ENCODE measurements around the gene TXNDC8. TPM values are rescaled to one million over a fixed set of nuclear protein-coding genes. Genes with fewer than 3 reads are reported as not detected.

The TXNDC8 gene
- total and polyA plus RNA-seq, 2 of the 13 experiments (the other 11 are each of a cell fraction or from before 2014, with no cell fraction given): not detected

DNA sequence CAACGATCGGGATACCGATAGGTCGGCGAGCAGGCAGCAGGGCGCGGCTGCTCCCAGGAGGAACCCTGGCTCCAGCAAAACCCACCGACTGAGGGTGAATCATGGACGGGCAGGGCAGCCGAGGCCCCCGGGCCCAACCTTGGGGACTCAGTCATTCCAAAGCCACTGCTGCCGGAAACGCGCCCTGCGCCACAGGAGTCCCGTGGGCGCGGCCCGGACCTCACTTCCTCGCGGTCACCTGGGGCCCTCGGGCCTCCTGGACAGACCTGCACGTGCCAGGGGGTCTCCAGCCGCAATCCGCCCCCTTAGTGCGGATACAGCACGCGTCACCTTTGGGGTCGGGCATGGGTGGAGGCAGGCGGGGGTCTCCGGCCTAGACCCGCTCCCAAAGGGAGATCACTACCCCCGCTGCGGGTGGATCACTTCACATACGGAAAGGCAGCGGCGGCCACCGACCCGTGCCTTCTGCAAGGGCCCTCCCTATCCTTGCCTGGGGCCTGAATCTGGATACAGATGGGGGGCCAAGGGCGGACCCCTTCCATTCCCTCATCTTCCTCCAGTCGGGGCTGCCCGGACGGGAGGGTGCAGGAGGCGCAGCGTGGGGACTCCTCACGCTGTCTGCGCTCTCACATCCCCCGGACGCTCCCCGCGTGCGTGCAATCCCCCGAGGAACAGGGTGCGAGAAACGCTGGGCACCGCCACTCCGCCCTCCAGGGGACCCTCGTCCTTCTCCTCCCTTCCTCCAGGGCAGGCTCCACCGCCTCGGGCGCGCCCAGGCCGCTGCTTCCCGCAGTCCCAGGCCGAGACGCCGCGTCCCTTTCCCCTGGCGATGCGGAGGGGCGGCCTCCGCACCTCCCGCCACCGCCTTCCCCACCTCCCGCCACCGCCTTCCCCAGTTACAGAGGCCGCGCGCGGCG is 81.9 kb downstream of the TXNDC8 start (continued):
- TF ChIP-seq PBX3 (CRISPR knock-in tag; IDR thresholded peaks at IDR 0.05; ENCODE audit: borderline replicate concordance) (no peak), UBTF (CRISPR knock-in tag; IDR thresholded peaks at IDR 0.05) (peak; percentile 85), MEIS1 (CRISPR knock-in tag; IDR thresholded peaks at IDR 0.05; ENCODE audit: borderline replicate concordance) (0 out of 2 replicates have a peak, but pooled peaks have one; percentile 6), ZNF264 (CRISPR knock-in tag; IDR thresholded peaks at IDR 0.05) (peak; percentile 76; the same call in 1 of the 2 replicates), POGZ (CRISPR knock-in tag; IDR thresholded peaks at IDR 0.05) (peak; percentile 31), ZNF746 (CRISPR knock-in tag; IDR thresholded peaks at IDR 0.05) (no peak), KDM5B (CRISPR knock-in tag; IDR thresholded peaks at IDR 0.05; ENCODE audit: borderline replicate concordance) (peak; percentile 62; the same call in 1 of the 2 replicates), MTF2 (CRISPR knock-in tag; IDR thresholded peaks at IDR 0.05; ENCODE audit: borderline replicate concordance) (0 out of 2 replicates have a peak, but pooled peaks have one; percentile 37), ZFAT (CRISPR knock-in tag; conservative IDR thresholded peaks at IDR 0.05) (0 out of 2 replicates have a peak, but pooled peaks have one; percentile 69), GFI1 (CRISPR knock-in tag; IDR thresholded peaks at IDR 0.05; ENCODE audit: borderline replicate concordance) (peak; percentile 10; the same call in 1 of the 2 replicates), ZNF607 (CRISPR knock-in tag; IDR thresholded peaks at IDR 0.05; ENCODE audit: borderline replicate concordance) (peak; percentile 45), THYN1 (CRISPR knock-in tag; IDR thresholded peaks at IDR 0.05; ENCODE audit: borderline replicate concordance, low read depth) (no peak), DRAP1 (CRISPR knock-in tag; IDR thresholded peaks at IDR 0.05) (no peak), TAF1 (CRISPR knock-in tag; IDR thresholded peaks at IDR 0.05) (peak; percentile 22; the same call in 1 of the 2 replicates), ZBTB20 (CRISPR knock-in tag; IDR thresholded peaks at IDR 0.05; ENCODE audit: borderline replicate concordance, low read depth) (peak; percentile 59; the same call in 1 of the 2 replicates), ELF3 (CRISPR knock-in tag; IDR thresholded peaks at IDR 0.05) (0 out of 2 replicates have a peak, but pooled peaks have one; percentile 3)
- TF ChIP-seq, protein P1, sequence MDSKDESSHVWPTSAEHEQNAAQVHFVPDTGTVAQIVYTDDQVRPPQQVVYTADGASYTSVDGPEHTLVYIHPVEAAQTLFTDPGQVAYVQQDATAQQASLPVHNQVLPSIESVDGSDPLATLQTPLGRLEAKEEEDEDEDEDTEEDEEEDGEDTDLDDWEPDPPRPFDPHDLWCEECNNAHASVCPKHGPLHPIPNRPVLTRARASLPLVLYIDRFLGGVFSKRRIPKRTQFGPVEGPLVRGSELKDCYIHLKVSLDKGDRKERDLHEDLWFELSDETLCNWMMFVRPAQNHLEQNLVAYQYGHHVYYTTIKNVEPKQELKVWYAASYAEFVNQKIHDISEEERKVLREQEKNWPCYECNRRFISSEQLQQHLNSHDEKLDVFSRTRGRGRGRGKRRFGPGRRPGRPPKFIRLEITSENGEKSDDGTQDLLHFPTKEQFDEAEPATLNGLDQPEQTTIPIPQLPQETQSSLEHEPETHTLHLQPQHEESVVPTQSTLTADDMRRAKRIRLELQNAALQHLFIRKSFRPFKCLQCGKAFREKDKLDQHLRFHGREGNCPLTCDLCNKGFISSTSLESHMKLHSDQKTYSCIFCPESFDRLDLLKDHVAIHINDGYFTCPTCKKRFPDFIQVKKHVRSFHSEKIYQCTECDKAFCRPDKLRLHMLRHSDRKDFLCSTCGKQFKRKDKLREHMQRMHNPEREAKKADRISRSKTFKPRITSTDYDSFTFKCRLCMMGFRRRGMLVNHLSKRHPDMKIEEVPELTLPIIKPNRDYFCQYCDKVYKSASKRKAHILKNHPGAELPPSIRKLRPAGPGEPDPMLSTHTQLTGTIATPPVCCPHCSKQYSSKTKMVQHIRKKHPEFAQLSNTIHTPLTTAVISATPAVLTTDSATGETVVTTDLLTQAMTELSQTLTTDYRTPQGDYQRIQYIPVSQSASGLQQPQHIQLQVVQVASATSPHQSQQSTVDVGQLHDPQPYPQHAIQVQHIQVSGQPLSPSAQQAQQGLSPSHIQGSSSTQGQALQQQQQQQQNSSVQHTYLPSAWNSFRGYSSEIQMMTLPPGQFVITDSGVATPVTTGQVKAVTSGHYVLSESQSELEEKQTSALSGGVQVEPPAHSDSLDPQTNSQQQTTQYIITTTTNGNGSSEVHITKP (CRISPR knock-in tag; IDR thresholded peaks at IDR 0.05; ENCODE audit: low read depth): no peak
- TF ChIP-seq, protein P2, sequence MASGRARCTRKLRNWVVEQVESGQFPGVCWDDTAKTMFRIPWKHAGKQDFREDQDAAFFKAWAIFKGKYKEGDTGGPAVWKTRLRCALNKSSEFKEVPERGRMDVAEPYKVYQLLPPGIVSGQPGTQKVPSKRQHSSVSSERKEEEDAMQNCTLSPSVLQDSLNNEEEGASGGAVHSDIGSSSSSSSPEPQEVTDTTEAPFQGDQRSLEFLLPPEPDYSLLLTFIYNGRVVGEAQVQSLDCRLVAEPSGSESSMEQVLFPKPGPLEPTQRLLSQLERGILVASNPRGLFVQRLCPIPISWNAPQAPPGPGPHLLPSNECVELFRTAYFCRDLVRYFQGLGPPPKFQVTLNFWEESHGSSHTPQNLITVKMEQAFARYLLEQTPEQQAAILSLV (CRISPR knock-in tag; IDR thresholded peaks at IDR 0.05; ENCODE audit: borderline replicate concordance): no peak

All from HepG2 (cell line).